Brain microvascular endothelial cell (primary cell): ENCODE measurements around the gene PCNT.

Experiments
- DNase-seq: peaks from one replicate; pipeline ENCODE4 v3.0.0-alpha.2; 2020
- H3K27ac ChIP-seq: fragments of 250-450 bp; sonication (Bioruptor Pico); 2 replicates; pipeline ENCODE4 v1.5.1; 2020; ENCODE audit warnings: mild to moderate bottlenecking, moderate library complexity
- H3K27me3 ChIP-seq: fragments of 250-450 bp; sonication (Bioruptor Pico); replicated peaks from 2 replicates; pipeline ENCODE4 v1.5.1; 2020; ENCODE audit warnings: mild to moderate bottlenecking
- H3K36me3 ChIP-seq: fragments of 250-450 bp; sonication (Bioruptor Pico); replicated peaks from 2 replicates; pipeline ENCODE4 v1.5.1; 2020; ENCODE audit warnings: mild to moderate bottlenecking
- H3K4me3 ChIP-seq: 2 replicates; pipeline ENCODE4 v1.5.1; 2011; ENCODE audit warnings: low read depth, mild to moderate bottlenecking, control low read depth, low read length, moderate library complexity
- CTCF ChIP-seq: IDR thresholded peaks from 2 replicates; pipeline ENCODE4 v1.5.1; 2011; ENCODE audit warnings: low read depth, mild to moderate bottlenecking, moderate library complexity, low read length, control low read depth, inconsistent platforms; ENCODE audit errors: missing control alignments
- in situ Hi-C: cut with HindIII; loops from 2 replicates; pipeline ENCODE4 v1.10.0; 2017; ENCODE audit warnings: low sequenced_read_pairs, low pct_ligation_motif_present

PCNT gene

GRCh38 chr21:46291561-46291960 lies 32.4 kb upstream of the PCNT start:
- in situ Hi-C loops, result no loop called here
- no peak overlapping the region for H3K4me3 ChIP-seq
- H3K27me3 ChIP-seq, result no peaks in the 10 kb centered on the region
- H3K27ac ChIP-seq, result no peak overlapping the region
- DNase-seq, result no peak
- H3K36me3 ChIP-seq, result peaks cover 2% of the 10 kb centered on the region
- no peak for TF ChIP-seq CTCF

GRCh38 chr21:46294647-46295176 lies 29.2 kb upstream of the PCNT start:
- in situ Hi-C loops, result no loop called here
- no peak for TF ChIP-seq CTCF
- Histone ChIP-seq H3K27me3 (no peaks in the 10 kb centered on the region), H3K4me3 (no peak overlapping the region), H3K36me3 (peaks cover 2% of the 10 kb centered on the region), H3K27ac (peak overlapping the region; percentile 42)
- peak; percentile 55 for DNase-seq

- Histone ChIP-seq H3K27me3 (no peaks in the 10 kb centered on the region), H3K27ac (peak overlapping the region; percentile 42), H3K36me3 (peaks cover 2% of the 10 kb centered on the region), H3K4me3 (no peak overlapping the region)
- in situ Hi-C loops, result no loop called here
- TF ChIP-seq CTCF, result no peak
- DNase-seq, result peak; percentile 46
Observed at GRCh38 chr21:46295177-46295770, 28.7 kb upstream of the PCNT start.

GRCh38 chr21:46295996-46296752 lies 27.8 kb upstream of the PCNT start:
- TF ChIP-seq CTCF, result no peak
- Histone ChIP-seq H3K36me3 (peaks cover 2% of the 10 kb centered on the region), H3K27me3 (no peaks in the 10 kb centered on the region), H3K4me3 (no peak overlapping the region), H3K27ac (no peak overlapping the region)
- DNase-seq, result peak; percentile 45
- in situ Hi-C loops, result no loop called here

GRCh38 chr21:46297338-46298271 lies 26.4 kb upstream of the PCNT start:
- no peak for TF ChIP-seq CTCF
- Histone ChIP-seq H3K27ac (peak overlapping the region; percentile 29), H3K4me3 (peak overlapping the region; percentile 53), H3K27me3 (no peaks in the 10 kb centered on the region), H3K36me3 (no peaks in the 10 kb centered on the region)
- in situ Hi-C loops, result no loop called here
- DNase-seq, result no peak
